Stimulated activated naive CD4-positive, alpha-beta T cell (primary cell): ENCODE data around the gene USP40.

Experiments
- DNase-seq, 6 experiments: peaks; one replicate each; lab custom pipeline; 2025; lab: John Stamatoyannopoulos, UW

The USP40 gene

DNA sequence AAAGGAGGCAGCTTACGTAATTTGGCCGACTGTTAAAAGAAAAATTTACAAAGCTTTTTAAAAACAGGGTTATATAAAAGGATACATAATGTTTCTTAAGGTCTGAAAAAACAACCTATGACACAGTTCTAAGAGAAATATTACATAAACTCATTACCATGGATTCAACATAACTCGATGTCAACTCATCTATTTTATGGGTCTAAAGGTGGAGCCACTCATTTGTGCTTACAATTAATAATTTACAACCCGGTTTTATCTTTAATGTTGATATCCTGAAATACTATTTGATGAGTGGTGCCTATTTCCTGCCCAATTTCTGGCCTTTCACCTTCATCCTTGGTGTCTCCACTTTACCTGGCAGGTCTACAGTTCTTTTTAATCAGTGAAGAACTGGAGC is 15.1 kb downstream of the USP40 start:
- DNase-seq, result no peak

- no peak for DNase-seq
These were observed 19.8 kb downstream of the USP40 start for GRCh38 chr2:233546774-233547173.

- no peak for DNase-seq
These were observed 20.5 kb downstream of the USP40 start for GRCh38 chr2:233546101-233546500.

DNA sequence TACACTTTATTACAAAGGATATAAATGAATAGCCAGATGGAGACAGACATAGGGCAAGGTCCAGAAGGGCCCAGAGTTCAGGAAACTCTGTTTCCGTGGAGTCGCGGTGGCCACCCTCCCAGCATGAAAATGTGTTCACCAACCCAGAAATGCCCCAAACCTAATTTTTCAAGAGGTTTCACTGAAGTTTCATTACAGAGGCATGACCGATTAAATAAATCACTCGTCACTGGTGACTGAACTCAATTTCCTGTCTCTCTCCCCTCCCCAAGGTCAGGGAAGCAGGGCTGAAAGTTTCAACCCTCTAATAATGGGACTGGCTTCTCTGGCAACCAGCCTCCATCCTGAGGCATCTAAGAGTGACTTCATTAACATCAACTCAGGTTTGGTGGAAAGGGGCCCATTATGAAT is 22.4 kb downstream of the USP40 start:
- DNase-seq, result no peak

- no peak for DNase-seq
These were observed 24.1 kb downstream of the USP40 start for GRCh38 chr2:233542507-233542906.

GRCh38 chr2:233538741-233539140 is 27.8 kb downstream of the USP40 start:
- no peak for DNase-seq

DNA sequence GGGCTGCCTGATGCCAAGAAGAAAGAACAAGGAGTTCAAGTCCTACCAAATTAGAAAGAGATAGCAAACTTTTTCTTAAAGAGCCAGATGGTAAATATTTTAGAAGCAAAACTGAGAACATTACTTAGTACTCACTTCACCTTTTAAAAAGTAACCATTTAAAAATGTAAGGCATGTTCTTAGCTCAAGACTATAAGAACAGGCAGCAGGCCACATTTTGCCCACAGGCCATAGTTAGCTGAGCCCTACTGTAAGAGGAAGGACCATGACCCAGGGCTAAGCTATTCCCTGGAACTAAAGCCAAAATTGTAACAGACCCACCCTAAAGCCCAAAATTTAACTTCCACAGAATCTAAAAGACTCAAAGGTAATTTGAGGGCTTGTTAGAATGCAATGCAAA is 31.3 kb downstream of the USP40 start:
- no peak for DNase-seq

GRCh38 chr2:233532971-233533370 is 33.6 kb downstream of the USP40 start:
- no peak for DNase-seq

GRCh38 chr2:233531955-233532354 is 34.6 kb downstream of the USP40 start:
- no peak for DNase-seq

GRCh38 chr2:233530381-233530780 is 36.2 kb downstream of the USP40 start:
- DNase-seq, result no peak

GRCh38 chr2:233528182-233528581 is 38.4 kb downstream of the USP40 start:
- DNase-seq, result no peak

DNA sequence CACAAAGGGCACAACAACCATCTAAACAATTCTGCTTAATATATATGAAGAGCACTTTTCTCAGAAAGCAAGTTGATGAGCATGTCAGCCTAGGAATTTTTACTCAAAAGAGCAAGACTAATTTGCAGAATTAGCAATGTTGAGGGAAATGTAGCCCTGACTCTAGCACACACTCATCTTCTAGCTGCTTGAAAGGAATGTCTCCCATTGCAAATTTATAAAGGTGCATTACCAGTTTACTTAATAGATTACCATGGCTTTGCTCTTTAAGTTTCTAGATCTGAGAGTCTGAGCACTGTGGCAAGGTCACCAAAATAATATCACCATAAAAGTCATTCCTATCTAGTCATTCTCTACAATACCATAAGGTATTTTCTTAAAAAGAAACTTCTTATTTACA is 40.8 kb downstream of the USP40 start:
- DNase-seq, result no peak

DNA sequence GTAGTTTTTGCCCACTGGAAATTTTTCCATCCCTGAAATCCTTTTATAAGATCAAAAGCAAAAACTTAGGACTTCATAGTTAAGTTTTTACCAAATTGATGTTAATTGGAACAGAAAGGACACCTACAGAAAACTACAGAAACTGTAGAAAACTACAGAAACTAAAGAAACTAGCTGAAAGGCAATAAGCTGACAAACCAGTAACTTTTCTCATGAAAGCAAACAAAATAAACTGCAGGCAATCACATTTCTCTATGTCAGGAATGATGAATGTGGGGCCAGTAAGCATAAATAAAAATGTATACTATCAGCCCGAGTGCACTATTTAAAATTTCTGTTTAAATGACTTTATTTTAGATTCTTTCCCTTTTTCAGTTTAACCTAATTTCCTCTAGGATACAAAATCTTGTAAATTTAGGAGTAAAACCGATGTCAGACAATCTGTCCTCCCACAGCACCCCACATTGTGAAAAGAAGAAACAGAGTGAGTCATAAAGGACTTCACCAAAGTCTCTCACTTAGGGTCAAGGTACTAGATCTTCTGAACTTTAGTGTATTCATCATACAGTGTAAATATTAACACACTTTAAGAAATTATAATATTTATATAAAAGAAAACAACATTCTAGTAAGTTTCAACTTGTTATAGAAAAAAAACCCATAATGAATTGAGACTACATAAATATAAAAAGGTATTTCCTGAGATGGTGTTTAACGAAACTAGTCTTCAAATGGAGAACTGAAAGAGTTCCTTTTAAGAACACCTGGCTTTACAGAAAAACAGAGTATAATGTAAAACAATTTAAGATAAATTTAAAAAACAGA is 46.6 kb downstream of the USP40 start:
- no peak for DNase-seq

DNA sequence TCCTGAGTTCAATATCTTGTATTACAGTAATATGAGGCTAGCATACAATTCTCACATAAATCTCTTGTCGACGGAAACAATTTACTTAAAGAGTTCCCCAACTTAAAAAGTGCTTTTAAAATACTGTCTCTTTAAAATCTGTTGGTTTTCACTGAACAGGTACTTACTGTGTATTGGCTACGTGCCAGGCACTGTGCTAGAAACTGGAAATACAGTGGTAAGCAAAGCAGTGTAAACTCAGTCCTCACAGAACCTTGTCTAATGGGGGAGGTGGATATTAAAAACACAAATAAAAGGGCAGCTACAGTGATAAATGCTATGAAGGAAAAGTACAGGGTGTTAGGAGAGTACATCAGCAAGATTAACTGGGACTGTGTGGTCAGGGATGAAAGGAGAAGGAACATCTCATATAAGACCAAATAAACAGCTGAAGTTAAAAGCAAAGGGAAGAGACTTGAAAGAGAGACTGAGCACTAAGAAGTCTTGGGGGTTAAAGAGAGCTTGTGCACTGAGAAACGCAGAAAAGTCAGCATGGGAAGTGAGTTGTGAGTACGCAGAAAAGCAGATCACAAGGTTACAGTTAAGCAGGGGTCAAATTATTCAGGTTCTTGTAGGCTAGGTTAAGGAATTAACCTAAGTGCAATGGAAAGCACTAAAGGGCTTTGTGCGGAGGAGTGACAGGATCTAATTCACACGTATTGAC is 52.5 kb downstream of the USP40 start:
- no peak for DNase-seq

DNA sequence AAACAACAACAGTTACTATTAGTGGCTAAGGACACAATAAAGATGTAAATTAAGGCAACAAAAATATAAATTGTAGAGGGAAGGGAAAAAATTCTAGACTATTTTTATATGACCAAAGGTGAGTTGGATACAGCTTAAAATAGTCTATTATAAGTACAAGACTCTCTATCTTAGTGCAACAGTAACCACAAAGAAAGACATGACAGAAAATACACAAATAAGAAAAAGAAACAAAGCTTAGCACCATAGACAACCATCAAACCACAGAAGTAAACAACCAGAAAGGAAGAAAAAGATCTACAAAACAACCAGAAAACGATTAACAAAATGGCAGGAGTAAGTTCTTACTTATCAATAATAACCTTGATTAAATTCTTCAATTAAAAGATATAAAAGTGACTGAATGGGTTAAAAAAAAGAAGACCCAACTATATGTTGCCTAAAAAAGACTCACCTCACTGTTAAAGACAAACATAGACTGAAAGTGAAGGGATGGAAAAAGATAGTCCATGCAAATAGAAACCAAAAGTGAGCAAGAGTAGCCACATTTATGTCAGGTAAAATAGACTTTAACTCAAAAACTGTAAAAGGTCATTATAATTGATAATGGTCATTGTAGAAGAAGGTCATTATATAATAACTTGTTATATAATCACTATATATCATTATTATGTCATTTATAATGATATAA is 62.5 kb downstream of the USP40 start:
- no peak for DNase-seq

- no peak for DNase-seq
These were observed 63.1 kb downstream of the USP40 start for GRCh38 chr2:233503481-233503880.

DNA sequence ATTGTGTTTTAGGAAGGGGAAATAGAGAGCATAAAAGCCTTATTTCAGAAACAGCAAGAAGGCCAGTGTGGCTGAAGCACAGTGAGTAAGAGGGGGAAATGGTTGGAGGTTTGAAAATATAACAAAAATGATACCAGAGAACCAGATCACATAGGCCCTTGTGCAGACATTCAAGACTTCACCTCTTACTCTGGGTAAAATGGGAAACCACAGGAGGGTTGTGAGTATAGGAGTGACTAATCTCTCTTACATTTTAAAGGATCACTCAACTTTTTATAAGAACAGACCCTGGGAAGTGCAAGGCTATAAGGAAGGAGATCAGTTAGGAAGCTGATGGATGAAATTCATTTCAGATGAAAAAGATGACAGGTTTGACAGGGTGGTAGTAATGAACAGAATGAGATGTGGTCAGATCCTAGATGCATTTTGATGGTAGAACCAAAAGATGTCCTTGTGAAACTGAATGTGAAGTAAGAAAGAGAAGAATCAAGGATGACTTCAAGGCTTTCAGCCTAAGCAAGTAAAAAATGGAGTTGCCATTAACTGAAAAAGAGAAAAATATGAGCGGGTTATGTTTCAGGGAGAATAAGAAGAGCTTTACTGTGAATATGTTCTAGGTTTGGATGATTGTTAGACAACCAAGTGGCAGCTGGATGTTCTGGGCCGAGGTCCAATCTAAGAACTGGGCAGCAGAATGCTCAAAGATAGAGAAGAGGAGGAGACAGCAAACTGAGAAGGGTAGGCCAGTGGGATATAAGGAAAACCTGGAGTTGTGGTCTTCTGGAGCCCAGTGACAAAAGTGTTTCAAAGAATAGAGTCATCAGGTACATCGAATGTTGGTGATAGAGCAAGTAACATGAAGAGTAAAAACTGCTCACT is 65.1 kb downstream of the USP40 start:
- DNase-seq, result no peak

DNA sequence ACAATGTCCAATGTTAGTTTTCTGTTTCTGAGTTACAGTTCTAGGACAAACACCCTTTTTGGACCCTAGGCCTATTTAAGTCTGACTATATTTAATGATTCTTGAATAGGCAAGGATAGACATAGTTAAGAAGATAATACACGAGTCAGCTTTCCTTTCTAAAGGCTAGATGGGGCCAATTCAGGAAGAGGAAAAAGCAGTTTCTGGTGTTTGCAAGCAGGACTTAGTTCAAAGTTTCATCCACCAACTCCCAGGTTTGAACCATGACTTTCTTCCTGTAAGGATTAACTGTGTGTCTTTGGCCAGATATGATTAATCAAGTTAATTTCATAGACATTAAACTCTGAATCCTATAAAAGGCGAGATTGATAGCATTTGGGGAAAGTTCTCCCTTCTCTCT is 66.7 kb downstream of the USP40 start:
- no peak for DNase-seq

- no peak for DNase-seq
These were observed 68.5 kb downstream of the USP40 start for GRCh38 chr2:233498126-233498525.

DNA sequence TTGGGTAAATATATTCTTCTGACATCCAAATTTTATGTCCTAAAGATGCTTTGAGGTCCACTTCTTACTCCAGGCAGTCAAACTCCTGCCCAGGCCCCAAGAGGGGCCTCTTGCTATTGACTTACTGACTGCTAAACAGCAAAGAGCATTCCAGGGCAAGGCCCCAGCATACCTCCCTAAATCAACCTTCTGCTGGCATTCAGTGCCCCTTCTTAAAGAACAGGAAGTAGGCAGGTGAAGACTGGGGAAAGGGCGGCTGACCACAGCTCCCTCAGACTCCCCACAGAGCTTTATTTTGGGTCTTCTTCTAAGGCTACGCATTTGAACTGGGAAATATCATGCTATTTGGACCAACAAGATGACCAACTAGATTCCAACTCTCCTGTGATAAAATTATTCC is 68.9 kb downstream of the USP40 start:
- no peak for DNase-seq

DNA sequence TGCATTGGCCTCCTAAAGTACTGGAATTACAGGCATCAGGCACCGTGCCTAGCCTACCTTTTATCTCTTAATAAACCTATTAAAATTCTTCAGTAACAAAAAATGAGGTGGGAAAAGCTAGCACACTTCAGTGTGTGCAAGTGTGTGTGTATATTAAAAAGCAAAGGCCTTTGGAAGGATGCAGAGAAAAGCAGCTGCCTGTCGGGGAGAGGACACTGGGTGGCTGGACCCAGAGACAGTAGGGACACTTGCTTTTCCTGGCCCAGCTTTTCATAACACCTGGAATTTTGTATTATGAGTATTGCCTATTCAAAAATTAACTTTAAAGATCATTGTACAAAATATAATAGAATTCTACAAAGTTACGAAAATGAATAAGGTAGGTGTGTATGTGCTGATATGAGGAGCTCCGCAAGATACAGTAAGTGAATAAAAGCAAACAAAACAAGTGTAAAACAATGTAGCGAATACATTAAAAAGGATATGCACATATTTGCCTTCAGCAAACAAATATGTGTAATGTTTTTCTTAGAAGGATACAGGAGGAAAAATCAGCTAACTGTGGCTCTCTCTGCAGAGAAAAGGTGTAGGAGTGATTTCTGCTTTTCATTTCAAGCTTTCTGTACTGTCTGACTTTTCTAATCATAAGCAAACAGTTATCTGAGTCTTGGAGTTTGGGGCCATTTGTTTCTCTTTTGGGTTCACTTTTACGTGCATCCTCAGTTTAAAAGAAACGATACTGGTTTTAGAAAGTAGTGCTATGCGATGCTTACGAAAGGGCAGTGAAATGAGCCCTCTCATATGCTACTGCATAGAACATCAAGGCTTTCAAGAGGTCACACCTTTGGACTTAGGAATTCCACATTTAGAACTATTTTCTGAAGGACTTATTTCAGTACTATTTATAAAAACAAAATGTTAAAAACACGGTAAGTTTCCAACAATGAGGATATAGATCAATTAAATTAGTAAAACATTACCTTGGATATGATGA is 70.8 kb downstream of the USP40 start:
- DNase-seq, result no peak
